ENCODE data around the gene VCAN. TPM values are rescaled to one million over a fixed set of nuclear protein-coding genes. Genes with fewer than 3 reads are reported as not detected.

The VCAN gene
- total and polyA plus RNA-seq, 10 donors: 1.8 to 442 (median 72.2) TPM

DNA sequence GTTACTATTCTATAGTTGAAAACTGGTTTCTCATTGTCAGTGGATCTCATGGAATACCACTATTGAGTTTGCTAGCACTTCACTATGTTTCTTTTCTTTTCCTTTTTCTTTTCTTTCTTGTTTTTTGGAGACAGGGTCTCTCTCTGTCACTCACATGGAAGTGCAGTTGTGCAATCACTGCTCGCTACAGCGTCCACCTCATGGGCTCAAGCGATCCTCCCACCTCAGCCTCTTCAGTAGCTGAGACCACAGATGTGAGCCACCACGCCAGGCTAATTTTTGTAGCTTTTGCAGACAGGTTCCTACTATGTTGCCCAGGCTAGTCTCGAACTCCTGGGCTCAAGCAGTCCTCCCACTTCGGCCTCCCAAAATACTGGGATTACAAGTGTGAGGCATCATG is 42.7 kb upstream of the VCAN start:
- intact Hi-C loops (cut with DNase I; ENCODE audit: low total_unique reads): no loop called here
- no peak for TF ChIP-seq POLR2A (IDR thresholded peaks at IDR 0.05)
- TF ChIP-seq POLR2AphosphoS5 (IDR thresholded peaks at IDR 0.05): no peak
- TF ChIP-seq, protein P1, sequence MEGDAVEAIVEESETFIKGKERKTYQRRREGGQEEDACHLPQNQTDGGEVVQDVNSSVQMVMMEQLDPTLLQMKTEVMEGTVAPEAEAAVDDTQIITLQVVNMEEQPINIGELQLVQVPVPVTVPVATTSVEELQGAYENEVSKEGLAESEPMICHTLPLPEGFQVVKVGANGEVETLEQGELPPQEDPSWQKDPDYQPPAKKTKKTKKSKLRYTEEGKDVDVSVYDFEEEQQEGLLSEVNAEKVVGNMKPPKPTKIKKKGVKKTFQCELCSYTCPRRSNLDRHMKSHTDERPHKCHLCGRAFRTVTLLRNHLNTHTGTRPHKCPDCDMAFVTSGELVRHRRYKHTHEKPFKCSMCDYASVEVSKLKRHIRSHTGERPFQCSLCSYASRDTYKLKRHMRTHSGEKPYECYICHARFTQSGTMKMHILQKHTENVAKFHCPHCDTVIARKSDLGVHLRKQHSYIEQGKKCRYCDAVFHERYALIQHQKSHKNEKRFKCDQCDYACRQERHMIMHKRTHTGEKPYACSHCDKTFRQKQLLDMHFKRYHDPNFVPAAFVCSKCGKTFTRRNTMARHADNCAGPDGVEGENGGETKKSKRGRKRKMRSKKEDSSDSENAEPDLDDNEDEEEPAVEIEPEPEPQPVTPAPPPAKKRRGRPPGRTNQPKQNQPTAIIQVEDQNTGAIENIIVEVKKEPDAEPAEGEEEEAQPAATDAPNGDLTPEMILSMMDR (IDR thresholded peaks at IDR 0.05 in 8 of 11, conservative IDR thresholded peaks at IDR 0.05 in 3 of 11): no peak
- Histone ChIP-seq H3K9me3 (no peaks in the 10 kb centered on the region), H3K27me3 (replicated peaks in 1 of 7) (no peaks in the 10 kb centered on the region), H3K4me1 (peaks cover 0 to 4% (median 0%) of the 10 kb centered on the region in 6 donors), H3K4me3 (no peak overlapping the region), H3K36me3 (no peaks in the 10 kb centered on the region), H3K27ac (no peak overlapping the region)
- no peak for DNase-seq
- WGBS, 5 donors: 81 to 95% (median 91%) methylated on average over 6 of the region's 6 CpGs

DNA sequence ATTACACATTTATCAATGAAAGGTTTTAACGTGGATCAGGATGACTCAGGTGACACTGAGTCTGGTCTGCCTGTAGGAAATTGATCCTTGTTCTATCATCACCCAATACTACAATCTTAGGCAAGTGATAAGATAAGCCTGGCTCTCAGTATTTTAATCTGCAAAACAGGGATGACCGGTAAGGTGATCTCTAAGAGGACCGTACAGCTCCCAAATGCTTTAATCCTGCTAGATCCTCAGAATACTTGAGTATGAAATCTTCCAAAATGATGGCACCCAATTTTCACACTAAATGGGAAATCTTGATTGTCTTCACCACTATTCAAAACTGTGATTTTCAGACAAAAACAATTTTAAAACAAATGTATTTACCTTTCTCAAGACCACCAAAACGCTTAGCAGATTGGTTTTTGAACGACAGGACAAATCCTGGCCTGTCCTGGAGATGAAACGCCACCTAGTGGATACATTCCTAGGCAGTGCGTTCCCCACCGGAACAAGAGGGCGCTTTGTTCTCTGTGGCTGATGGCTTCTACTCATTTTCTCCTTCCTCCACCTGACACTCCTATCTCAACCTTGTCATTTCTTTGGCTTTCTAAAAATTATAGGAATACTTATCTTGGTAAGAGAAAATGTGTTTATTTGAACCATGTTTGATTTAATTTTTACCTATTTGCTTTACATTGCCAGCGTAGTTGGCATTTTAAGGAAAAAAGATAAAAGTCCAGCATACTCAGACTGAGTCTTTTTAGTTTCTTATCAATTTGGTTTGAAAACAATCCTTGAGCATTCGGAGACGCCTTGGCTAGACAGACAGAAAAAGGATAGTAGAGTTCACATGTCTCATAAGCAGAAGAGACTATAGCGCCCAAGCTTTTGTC is 41.2 kb upstream of the VCAN start:
- H3K4me1 ChIP-seq: peaks cover 0 to 4% (median 0%) of the 10 kb centered on the region in 6 donors
- no peaks in the 10 kb centered on the region for H3K36me3 ChIP-seq
- intact Hi-C loops (cut with DNase I; ENCODE audit: low total_unique reads): loop anchor here (10.0 kb wide), 1 partner anchor 1076 kb away; no protein-coding TSS in a partner anchor
- H3K27me3 ChIP-seq (replicated peaks in 1 of 7): no peaks in the 10 kb centered on the region
- H3K9me3 ChIP-seq: no peaks in the 10 kb centered on the region
- no peak overlapping the region for H3K4me3 ChIP-seq
- WGBS, 5 donors: 45 to 49% (median 48%) methylated on average over 13 of the region's 13 CpGs
- TF ChIP-seq POLR2A (IDR thresholded peaks at IDR 0.05) (no peak), POLR2AphosphoS5 (IDR thresholded peaks at IDR 0.05) (no peak)
- TF ChIP-seq, protein P1 (IDR thresholded peaks at IDR 0.05 in 8 of 11, conservative IDR thresholded peaks at IDR 0.05 in 3 of 11): peak; percentile 34 to 90 (median 73)
- peak; percentile 76 for DNase-seq
- H3K27ac ChIP-seq: no peak overlapping the region

GRCh38 chr5:83433891-83434290 is 37.7 kb upstream of the VCAN start:
- no peaks in the 10 kb centered on the region for H3K27me3 ChIP-seq (replicated peaks in 1 of 7)
- DNase-seq: no peak
- TF ChIP-seq, protein P1 (IDR thresholded peaks at IDR 0.05 in 8 of 11, conservative IDR thresholded peaks at IDR 0.05 in 3 of 11): no peak
- TF ChIP-seq POLR2A (IDR thresholded peaks at IDR 0.05) (no peak), POLR2AphosphoS5 (IDR thresholded peaks at IDR 0.05) (no peak)
- peaks cover 0 to 3% (median 0%) of the 10 kb centered on the region in 6 donors for H3K4me1 ChIP-seq
- H3K4me3 ChIP-seq: no peak overlapping the region
- peaks cover 0 to 10% (median 3%) of the 10 kb centered on the region in 8 donors for H3K9me3 ChIP-seq
- 44 to 94% (median 66%) methylated on average over 2 of the region's 2 CpGs for WGBS, 5 donors
- intact Hi-C loops (cut with DNase I; ENCODE audit: low total_unique reads): loop anchor here (10.0 kb wide), 1 partner anchor 1079 kb away; no protein-coding TSS in a partner anchor
- no peak overlapping the region for H3K27ac ChIP-seq
- H3K36me3 ChIP-seq: no peaks in the 10 kb centered on the region

DNA sequence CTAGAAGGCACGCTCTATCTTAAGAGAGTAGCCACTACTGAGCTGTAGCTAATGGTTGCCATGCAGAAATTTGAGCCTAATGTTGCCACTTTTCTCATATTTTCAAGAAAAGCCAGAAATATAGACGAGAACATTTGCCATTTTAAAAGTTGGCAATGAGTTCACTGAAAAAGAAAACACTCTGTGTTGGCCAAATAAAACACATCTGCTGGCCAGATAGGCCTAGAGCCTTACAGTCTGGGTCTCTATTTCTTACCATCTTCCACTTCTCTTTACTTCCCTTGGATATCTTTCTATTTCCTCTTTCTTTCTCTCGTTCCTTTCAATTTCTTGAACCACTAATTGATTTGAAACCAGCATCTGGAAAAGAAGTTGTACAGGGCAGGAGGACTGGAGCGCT is 36.6 kb upstream of the VCAN start:
- Histone ChIP-seq H3K27me3 (replicated peaks in 1 of 7) (no peaks in the 10 kb centered on the region), H3K4me3 (no peak overlapping the region), H3K4me1 (peaks cover 0 to 3% (median 0%) of the 10 kb centered on the region in 6 donors), H3K9me3 (peaks cover 0 to 10% (median 3%) of the 10 kb centered on the region in 8 donors), H3K27ac (no peak overlapping the region), H3K36me3 (no peaks in the 10 kb centered on the region)
- intact Hi-C loops (cut with DNase I; ENCODE audit: low total_unique reads): loop anchor here (10.0 kb wide), 1 partner anchor 1080 kb away; no protein-coding TSS in a partner anchor
- no peak for DNase-seq
- no peak for TF ChIP-seq POLR2A (IDR thresholded peaks at IDR 0.05)
- TF ChIP-seq POLR2AphosphoS5 (IDR thresholded peaks at IDR 0.05): no peak
- TF ChIP-seq, protein P1 (IDR thresholded peaks at IDR 0.05 in 8 of 11, conservative IDR thresholded peaks at IDR 0.05 in 3 of 11): no peak
- WGBS, 5 donors: 54 to 88% (median 64%) methylated on average over 4 of the region's 4 CpGs

All from spleen (tissue), 11 donors.